Measurements from ENCODE around the gene NPTX1.
A peak's percentile ranks its signal among the peaks of the same experiment; 100 is the strongest.
"Not testable (repeated sequence)": the region's sequence is repeated elsewhere in the genome, so short reads cannot be mapped to it uniquely, and the experiment has no call there.

NPTX1 gene, protein sequence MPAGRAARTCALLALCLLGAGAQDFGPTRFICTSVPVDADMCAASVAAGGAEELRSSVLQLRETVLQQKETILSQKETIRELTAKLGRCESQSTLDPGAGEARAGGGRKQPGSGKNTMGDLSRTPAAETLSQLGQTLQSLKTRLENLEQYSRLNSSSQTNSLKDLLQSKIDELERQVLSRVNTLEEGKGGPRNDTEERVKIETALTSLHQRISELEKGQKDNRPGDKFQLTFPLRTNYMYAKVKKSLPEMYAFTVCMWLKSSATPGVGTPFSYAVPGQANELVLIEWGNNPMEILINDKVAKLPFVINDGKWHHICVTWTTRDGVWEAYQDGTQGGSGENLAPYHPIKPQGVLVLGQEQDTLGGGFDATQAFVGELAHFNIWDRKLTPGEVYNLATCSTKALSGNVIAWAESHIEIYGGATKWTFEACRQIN

DNA sequence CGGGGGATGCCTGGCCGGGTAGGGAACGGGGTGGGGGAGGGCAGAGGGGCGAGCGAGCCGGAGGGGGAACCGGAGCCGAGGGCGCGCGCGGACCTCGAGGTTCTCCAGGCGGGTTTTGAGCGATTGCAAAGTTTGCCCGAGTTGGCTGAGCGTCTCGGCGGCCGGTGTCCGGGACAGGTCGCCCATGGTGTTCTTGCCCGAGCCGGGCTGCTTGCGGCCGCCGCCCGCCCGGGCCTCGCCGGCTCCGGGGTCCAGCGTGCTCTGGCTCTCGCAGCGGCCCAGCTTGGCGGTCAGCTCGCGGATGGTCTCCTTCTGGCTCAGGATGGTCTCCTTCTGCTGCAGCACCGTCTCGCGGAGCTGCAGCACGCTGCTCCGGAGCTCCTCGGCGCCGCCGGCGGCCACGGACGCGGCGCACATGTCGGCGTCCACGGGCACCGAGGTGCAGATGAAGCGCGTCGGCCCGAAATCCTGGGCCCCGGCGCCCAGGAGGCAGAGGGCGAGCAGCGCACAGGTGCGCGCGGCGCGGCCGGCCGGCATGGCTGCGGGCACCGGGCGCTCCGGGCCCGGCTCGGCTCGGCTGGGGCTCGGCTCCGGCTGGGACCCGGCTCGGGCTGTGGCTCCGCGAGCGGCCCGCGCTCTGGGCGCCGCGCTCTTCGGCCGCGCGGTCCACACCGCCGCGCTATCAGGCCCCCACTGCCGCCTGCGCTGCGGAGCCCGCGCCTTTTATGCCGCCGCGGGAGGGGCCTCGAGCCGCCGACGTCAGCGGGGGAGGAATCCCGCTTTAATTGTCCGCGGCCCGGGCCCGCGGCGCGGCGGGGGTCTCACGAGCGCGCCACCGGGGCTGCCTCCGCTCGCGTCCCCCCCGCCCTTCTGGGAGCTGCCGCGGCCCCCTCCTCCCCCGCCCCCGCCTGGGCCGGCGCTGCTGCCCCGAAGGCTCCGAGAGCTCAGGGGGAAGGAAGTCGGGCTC is at the start of gene NPTX1:
Gene NPTX1 (minus strand): TSS at position 698 of the 967 bp plus-strand sequence. CDS start 161 bp downstream, at position 537.
- no peak for DNase-seq (ENCODE audit: low read depth, low spot score)

DNA sequence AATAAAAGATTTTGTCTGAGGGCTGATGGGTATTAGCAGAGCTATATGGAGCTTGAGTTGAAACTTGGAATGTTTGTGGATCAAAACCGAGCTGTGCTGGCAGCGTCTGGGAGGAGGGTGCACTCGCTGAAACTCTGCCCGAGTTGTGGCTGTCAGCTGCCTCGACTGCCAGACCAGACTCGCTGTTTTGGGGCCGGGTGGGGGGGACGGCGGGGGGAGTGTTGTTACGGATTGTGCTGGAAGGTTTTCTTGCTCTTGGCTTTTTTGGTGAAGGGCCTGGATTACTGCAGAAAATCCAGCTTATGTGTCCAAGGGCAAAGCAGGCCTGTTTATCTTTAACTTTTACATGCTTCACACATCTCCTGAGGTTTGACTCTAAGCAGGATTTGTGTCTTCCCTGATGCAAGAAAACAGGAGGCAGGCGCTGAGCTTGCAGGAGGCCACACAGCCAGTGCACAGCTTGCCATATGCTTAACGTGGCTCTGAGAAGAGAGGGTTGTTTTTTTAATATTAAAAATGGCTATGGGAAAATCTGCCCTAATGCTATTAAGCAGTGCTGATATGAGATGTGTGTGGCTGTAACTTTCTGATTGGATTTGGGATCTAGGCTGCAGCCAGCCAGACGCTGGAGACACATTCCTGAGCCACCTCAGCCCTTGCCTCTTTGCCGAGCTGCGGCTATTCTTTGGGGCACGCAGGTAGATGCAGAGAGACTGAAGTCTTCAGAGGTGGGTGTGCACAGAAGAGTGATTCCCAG is 47.7 kb upstream of the NPTX1 start:
- no peak for DNase-seq (ENCODE audit: low read depth, low spot score)

DNA sequence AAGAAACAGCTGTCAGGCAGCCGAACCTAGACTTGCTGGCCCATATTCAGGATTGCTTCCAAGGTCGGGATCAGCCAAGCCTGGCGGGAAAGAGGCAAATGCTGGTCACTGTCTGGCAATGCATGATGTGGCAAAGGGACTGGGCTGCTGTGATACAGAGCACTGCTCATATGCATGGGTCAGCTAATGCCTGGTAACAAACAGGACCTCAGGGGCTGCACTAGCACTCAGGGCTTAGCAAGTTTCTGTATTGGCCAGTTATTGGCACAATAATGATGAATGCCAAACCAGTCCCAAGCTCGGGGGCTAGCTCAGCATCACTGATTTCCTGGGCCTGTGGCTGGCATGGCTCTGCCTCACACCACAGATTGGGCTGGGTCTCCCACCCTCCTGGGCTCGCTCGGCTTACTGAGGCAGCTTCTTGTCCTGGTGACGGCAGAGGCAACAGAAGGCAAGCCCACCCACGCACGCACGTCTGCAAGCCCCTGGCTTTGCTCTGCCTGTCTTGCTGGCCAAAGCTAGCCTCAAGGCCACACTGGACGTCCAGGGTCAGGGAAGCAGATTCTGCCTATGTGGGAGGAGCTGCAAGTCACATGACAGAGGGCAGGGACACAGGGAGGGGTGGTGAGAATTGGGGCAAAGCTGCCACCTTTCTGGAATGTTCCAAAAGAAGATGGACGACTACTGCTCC is 46.8 kb upstream of the NPTX1 start:
- DNase-seq (ENCODE audit: low read depth, low spot score), result no peak

DNA sequence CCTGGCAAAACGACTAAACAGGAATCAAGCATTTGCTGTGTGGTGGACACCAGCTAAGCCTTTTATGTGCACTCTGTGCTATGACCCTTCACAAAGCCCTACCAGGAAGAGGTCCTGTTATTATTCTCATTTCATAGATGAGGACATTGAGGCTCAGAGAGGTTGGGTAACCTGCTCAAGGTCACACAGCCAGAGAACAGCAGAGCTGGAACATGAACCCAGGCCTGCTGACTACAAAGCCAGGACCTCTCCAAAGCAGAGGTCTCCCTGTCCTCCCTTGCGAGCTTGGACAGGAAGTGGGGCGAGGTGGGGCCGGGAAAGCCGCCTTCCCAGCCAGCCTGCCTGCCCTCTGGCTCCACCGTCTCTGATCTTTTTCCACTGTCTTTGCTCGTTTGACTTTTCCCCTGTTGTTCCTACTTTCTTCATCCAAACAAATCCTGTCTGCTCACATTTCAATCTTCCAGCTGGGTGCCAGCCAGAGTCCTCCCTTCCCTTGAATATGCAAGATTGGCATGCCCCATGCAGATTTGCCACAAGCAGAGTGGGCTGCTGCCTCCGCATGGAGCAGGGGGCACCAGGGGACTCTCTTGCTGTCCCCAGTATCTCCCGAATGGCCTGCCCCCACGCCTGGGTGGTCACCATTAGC is 44.5 kb upstream of the NPTX1 start:
- no peak for DNase-seq (ENCODE audit: low read depth, low spot score)

DNA sequence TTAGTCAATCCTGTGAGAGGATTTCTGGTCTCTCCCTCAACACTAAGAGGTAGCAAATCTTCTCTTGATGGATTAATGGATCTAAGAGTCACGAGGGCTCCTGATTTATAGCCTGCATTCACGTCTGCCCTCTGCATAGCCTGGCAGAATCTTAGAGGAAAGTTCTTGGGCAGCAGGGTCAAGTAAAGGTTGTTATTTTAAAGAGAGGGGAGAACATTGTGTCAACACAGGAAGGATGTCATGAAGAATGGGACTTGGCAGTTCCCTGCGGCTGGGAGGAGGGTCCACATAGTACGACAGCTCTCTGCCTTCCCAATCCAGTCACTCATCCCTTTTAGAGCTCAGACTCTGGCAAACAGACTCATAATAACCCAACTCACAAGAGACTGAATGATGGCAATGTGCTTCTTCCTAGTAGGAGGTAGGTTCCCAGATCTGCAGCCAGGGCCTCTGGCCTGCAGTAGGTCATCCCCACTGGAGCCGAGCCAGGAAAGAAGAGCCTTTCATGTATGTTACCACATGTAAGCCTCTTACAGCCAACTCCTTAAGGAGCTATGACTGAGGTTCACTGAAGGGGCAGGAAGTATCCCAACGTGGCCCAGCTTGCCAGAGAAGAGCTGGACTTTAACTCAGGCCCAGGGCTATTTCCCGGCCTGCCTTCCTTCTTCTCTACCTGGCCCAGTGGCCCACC is 42.8 kb upstream of the NPTX1 start:
- no peak for DNase-seq (ENCODE audit: low read depth, low spot score)

DNA sequence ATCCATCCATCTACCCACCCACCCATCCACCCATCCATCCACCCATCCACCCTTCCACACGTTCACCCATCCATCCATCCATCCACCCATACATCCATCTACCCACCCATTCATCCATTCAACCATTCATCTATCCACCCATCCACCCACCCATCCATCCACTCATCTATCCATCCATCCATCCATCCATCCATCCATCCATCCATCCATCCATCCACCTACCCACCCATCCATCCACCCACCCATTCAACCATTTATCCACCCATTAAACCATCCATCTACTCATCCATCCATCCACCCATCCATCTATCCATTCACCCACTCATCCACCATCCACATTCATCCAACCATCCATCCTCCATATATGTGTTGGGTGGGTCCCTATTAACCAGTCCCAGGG is 42.0 kb upstream of the NPTX1 start:
- DNase-seq (ENCODE audit: low read depth, low spot score), result no peak

DNA sequence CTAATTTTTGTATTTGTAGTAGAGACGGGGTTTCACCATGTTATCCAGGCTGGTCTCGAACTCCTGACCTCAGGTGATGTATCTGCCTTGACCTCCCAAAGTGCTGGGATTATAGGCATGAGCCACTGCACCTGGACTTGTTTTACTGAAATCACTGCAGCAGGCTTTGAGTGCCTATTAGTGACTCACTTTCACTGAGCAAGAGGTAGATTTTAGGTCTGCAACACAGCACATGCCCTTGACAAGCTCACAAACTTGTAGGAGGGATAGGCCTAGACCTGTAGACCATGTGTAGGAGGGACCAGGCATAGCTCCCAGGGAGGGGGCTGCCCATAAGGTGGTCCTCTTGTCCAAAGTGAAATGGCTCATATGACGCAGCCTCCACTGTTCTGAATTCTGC is 41.2 kb upstream of the NPTX1 start:
- DNase-seq (ENCODE audit: low read depth, low spot score), result no peak

DNA sequence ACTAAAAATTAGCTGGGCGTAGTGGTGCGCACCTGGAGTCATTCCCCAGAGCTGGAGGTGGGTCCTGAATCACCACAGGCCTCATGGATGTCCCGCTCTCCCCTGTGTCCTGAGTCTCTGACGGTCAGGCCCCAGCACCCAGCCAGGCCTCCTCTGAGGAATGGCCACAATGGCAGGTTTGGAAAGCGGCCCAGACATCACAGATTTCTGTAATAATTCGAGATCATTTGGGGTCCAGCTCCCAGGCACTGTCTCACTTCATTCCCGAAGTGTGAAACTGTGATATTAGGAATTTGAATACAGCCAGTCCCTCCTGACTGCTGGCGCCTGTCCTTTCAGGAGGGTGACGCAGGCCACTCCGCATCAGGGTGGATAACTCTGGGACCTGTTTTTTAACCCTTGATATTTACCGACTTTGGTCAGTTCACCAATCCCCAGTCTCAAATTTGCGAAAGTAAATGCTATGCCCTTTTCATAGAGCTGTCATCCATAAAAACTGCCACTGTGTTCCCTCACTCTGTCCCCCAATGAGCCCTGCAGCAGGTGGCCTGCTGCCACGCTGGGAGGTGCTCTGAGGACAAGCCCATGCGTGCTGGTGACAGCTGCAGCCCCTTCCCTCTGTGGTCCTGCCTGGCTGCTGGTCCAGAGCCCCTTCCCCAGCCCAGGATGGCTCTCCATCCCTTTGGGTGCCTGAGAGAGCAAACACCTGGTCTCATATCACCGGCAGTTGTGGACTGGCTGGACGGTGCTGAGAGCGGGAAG is 39.9 kb upstream of the NPTX1 start:
- DNase-seq (ENCODE audit: low read depth, low spot score), result no peak

DNA sequence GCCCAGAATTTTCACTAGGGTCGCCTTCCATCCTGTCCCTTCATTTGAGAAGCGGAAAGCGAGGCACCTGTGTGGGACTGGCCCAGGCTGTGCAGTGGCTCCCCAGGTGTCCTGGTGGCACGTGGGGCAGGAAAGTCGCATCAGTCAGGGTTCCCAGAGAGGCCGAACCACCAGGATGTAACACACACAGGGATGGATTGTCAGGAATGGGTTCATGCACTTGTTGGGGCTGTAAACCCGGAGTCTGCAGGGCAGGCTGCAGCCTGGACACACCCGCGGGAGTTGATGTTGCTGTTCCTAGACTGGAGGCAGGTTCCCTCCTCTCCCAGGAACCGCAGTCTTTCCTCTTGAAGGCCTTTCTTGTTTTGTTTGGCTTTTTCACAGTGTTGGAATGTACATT is 37.5 kb upstream of the NPTX1 start:
- no peak for DNase-seq (ENCODE audit: low read depth, low spot score)

DNA sequence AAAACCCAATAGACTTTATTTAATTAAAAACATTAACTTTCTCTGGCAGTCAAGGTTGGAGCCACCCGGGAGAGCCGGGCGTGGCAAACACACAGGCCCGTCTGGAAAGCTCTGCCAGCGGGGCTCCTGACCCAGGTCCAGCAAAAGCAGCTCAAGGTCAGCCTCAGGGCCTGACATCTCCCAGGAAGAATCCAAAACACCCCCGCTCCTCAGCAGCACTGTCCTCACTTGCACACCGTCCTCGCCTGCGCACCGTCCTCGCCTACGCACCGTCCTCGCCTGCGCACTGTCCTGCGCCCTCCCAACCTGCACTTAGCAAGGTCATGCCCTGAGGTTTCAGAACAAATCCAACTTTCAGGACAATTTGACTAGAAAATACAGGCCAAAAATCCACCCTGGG is 36.8 kb upstream of the NPTX1 start:
- DNase-seq (ENCODE audit: low read depth, low spot score), result no peak

DNA sequence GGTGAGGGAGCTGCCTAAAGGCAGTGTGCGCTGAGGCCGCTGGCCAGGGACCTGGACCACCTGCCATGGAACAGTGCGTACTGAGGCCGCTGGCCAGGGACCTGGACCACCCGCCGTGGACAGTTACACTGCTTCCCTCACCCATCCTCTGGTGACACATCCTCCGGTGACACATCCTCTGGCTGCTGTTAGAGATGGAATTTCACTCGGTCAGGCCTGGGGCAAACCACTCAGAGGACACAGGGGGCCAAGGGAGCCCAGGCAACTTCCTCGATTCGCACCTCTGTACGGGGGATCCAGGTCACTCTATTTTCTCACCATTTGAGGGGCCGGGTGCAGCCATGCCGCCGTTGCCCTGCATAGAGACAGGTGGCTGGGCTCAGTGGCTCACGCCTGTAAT is 35.8 kb upstream of the NPTX1 start:
- DNase-seq (ENCODE audit: low read depth, low spot score), result no peak

DNA sequence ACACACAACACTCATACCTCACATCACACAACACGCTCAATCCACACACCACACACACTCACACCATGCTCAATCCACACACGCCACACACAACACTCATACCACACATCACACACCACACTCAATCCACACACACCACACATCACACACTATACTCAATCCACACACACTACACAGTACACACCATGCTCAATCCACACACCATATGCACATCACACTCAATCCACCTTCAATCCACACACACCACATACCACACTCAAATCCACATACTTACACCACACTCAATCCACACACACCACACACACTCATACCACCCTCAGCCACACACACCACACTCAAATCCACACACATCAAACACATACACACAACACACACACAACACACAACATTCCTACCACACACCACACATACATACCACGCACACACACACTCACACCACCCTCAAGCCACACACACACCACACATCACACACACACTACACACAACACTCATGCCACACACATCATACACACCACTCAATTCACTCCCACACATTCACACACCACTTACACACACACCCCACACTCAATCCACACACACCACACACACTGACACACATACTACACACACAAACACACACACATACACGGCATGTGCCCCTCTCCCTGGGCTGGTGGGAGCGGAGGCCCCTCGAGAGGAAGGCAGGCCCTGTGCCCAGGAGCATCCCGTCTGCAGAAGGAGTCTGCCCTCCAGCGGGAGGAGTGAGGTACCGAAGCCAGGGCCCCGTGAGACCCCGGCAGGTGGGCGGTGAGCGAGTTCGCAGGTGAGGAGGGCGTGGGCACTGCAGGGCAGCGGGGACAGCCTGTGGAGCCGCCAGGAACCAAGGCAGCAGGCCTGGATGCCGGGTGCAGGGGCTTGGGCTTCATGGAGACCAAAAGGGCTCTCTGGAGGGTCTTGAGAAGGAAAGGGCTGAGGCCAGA is 35.1 kb upstream of the NPTX1 start:
- DNase-seq (ENCODE audit: low read depth, low spot score), result no peak

DNA sequence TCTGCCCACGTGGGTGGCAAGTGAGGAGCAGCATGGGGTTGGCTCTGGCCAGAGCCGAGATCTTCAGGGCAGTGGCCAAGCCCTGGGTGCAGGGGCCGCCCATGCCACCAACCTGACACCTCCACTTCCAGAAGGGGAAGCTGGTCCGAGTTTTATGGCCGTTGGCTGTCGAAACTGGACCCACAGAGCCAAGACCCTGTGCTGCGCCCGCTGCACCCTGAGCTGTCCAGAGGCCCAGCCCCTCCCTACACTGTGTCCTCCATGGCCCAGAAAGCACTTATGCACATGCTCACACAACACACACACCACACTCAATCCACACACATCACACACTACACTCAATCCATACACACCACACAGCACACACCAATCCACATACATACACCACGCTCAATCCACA is 34.4 kb upstream of the NPTX1 start:
- no peak for DNase-seq (ENCODE audit: low read depth, low spot score)

DNA sequence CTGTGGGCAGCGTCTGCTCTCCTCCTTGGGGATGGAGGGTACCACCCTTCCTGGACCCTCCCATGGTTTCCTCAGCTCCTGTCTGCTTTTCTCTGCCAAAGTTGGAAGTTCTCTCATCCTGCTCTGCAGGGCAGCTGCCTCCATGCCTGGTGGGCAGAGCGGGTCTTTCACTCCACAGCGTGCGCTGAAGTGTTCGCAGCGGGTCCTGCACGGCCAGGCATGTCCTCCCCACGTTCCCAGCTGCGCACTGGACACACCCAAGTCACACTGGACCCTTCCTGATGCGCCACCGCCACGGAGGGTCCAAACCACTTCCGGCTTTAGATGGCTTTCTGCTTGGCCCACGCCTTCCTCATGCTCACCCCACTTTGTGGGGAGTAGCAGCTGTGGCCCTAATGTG is 33.7 kb upstream of the NPTX1 start:
- no peak for DNase-seq (ENCODE audit: low read depth, low spot score)

DNA sequence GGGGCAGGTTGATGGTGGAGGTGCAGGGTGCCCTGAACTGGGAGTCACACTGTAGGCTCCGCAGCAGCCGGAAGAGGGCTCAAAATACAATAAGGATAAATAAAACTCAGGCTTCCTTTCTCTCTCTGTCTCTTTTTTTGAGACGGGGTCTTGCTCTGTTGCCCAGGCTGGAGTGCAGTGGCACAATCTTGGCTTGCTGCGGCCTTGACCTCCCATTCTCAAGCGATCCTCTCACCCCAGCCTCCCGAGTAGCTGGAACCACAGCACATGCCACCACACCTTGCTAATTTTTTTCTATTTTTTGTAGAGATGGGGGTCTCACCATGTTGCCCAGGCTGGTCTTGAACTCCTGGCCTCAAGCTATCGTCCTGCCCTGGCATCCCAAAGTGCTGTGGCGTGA is 32.9 kb upstream of the NPTX1 start:
- no peak for DNase-seq (ENCODE audit: low read depth, low spot score)

DNA sequence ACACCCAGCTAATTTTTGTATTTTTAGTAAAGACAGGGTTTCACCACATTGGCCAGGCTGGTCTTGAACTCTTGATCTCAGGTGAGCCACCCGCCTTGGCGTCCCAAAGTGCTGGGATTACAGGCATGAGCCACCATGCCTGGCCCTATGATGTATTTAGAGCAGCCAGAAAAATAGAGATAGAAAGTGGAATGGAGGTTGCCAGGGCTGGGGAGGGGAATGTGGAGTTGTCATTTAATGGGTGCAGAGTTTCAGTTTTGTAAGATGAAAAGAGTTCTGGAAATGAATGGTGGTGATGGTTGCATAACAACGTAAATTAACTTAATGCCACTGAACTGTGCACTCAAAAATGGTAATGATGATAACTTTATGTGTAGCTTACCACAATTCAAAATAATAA is 31.6 kb upstream of the NPTX1 start:
- no peak for DNase-seq (ENCODE audit: low read depth, low spot score)

DNA sequence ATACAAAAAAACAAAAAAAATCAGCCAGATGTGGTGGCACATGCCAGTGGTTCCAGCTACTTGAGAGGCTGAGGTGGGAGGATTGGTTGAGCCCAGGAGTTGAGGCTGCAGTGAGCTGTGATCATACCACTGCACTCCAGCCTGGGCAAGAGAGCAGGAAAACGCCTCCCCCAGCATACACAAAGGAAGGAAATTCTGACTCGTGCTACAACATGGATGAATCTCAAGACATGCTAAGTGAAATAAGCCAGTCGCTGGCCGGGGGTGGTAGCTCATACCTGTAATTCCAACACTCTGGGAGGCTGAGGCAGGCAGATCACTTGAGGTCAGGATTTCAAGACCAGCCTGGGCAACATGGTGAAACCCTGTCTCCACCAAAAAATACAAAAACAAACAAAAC is 30.8 kb upstream of the NPTX1 start:
- not testable (repeated sequence) for DNase-seq (ENCODE audit: low read depth, low spot score)

DNA sequence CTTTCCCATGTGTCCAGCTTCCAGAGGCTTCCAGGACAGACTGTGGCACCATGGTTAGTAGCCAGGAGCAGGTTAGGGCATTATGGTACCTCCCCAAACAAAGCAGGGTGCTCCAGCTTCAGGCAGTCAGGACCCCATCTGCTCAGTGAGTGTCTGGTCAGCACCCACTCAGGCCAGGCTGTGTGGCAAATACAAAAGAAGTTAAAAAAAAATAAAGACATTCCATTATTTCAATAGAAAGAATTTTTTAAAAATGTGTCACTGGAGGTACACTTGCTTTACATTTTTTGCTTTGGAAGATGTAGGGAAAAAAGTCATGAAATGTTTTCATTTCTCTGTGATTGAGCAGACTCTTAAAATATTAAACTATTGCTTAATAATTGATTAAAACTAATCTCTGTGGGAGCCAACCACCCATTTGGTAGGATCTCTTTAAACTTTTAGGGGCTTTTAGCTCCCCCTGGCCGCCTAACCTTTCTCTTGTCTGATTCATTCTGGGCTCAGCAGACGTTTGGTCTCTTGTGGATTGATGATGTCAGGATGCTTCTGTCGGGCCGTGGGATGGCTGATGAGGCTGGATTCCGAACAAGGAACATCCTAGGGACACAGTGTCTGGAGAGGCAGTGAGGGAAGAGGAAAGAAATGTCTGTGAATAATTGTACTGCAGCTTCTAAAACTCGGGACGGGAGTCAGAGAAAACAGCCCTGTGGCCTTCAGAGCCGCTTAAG is 28.4 kb upstream of the NPTX1 start:
- peak; percentile 30 for DNase-seq (ENCODE audit: low read depth, low spot score)

Data from brain pericyte (primary cell).